Activated T-cell treated with anti-CD3 and anti-CD28 coated beads, Interleukin-2, amount 50 U/mL, for 48 hours (primary cell): Measurements from ENCODE around the gene CHADL.

Experiments
- DNase-seq, 2 experiments: peaks; one replicate each; pipeline ENCODE4 v3.0.0-alpha.2; 2020

Gene CHADL

DNA sequence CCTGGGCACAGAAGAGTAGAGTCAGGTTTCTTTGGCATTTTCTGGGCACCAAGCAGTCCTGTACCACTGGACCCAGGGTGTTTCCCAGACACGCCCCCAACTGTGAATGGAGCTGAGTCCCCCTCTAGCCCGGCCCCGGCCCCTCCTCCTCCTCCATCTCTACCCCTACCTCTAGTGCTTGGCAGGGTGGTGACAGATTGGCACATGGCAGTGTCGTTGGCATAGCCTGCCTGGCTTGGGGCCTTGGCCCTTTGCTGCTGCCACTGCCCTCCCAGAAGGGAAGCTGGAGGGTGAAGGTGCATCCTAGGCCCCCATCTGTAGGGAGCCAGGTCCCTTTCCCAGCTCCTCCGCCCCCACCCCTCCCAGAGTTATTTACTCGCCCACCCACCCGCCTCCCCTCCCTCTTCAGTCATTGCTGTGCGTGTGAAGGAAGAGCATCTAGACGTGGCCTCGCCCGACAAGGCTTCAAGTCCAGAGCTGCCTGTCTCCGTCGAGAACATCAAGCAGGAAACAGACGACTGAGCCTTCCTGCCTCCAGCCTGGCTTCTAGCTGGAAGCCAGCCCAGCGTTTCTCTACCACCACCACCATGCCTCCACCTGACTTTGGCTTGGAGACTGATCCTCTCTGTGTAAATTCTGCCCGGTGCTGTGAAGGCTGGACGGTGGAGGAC, 10.9 kb downstream of the CHADL start:
- no peak for DNase-seq

DNA sequence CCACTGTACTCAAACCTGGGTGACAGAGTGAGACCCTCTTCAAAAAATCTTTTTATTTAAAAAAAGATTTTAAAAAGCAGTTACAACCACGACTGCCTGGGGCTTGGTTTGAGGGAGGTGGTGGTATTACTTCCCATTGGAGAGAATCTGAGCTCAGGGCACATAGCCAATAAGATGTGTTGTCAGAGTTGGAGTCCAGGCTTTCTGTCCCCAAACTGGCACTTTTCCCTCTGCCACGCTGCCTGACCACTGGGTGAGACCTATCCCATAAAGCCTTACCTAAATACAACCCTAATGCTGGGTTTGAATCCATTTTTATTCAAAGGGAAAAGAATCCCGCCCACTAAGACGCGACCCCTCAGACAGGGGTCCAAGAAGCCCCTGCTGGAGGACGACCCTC, 11.5 kb downstream of the CHADL start:
- DNase-seq = no peak

DNA sequence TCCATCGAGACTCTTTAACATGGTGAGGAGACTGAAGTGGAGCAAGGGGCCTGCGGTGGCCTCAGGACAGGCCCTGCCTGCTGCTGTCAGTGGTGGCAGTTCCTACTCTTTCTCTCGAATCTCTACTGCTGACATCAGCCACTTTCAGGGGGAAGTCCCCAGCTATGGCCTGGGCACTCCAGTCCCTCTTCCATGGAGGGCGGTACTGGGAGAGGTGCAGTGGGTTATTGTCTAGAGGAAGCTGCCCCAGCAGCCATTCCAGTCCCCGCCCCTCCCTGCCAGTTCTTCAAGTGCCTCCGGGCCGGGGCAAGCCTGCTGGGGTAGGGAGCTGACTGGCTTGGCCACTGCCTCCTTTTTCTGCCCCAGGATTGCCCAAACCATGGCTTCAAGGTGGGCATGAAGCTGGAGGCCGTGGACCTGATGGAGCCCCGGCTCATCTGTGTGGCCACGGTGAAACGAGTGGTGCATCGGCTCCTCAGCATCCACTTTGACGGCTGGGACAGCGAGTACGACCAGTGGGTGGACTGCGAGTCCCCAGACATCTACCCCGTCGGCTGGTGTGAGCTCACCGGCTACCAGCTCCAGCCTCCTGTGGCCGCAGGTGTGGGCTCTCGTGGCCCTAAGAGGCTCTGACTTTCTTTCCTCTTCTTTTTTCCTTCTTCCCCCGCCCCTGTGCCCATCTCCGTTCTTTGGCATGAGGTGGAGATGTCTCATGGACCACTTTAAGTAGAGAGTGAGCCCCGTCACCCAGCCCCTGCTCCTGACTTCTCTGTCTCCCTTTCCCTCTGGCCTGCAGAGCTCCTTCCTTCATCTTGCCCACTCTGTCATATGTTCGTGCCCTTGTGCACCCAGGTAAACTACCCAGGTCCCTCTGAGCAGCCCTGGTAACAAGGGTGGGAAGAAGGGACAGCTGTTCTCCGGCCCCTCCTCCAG, 13.7 kb downstream of the CHADL start:
- no peak for DNase-seq

DNA sequence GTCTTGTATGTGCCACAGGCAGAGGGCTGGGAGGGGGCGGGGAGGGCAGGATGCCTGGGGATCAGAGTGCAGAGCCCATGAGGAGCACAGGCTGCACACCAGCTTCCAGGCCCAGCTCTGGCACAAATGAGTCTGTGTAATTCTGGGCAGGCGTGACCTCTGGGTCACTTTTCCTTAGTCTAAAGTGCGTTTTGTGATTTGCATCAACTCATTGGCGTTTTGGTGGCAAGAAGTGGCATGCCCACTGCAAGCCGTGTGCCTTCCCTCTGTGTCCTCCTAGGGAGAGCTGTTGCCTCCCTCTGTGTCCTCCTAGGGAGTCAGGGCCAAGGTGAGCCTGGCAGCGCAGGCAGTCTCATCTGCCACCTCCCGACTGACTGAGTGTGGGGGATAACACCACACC, 17.2 kb downstream of the CHADL start:
- DNase-seq = no peak

DNA sequence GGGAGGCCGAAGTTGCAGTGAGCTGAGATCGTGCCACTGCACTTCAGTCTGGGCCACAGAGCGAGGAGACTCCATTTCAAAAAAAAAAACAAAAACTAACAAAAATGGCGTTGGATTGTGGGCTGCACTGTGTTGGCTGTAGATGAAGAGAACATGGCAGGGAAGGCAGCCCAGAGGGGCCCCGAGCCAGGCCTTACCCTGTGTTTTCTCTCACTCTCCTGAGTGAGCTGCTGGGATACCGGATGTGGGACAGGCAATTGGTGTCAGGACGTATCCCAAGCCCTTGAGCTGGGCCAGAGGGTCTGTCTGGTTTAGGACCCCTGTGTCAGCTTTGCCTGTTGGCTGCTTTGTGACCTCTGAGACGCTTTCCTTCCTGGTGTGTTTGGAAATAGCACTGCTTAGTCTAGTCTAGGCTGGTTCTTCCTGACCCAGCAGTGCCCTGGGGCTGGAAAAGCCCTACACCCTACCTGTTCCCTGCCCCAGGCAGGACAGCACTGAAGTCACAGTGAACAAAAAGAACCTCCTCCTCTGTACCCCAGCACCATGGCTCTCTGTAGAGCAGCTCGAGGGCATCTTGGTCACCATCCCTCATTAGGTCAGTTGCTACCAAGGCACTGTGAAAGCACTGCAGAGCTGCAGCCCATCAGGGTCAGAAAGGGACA, 17.8 kb downstream of the CHADL start:
- no peak for DNase-seq

DNA sequence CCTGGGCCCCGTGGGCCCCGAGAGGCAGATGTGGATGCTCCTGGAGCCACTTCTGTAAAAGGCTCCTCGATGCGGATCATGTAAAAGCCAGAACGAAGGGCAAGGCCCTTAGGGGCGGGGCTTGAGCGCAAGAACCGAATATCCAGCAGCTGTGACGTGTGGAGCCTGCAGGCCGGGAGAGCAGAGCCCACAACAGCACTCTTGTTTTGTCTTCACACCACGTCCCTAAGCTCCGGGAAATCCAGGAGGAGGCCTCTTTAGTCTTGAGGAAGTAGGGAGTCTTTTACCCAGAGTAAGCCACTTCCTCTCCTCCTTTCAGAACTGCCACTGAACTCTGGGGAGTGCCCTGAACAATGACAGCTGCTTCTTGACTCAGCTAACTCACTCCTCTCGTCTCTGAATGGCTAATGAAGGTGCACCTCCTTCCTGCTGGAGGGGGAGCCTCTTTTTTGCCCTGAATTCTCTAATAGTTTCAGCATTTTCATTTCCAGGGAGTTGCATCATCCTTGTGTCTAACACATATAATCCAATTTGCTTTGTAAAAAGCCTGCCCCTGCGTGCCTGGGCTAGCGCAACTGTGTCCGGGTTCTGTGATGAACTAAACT, 23.1 kb downstream of the CHADL start:
- DNase-seq = peak; percentile 40 to 54

DNA sequence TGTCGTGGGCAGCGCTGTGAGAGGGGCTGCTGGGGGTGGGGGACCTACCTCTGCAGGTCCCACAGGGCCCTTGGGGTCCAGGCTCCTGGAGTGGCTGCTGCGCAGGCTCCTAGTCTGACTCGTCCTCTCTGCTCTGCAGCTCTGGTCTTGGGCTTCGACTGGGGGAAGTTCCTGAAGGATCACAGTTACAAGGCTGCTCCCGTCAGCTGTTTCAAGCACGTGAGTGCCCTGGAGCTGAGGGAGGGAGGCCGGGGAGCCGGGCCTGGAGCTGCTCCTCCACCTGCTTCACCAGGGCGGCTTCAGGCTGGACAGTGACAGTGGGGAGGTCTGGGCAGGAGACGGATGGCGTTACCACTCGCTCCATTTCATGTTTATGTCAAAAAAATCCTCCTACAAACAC, 23.7 kb downstream of the CHADL start:
- no peak for DNase-seq

DNA sequence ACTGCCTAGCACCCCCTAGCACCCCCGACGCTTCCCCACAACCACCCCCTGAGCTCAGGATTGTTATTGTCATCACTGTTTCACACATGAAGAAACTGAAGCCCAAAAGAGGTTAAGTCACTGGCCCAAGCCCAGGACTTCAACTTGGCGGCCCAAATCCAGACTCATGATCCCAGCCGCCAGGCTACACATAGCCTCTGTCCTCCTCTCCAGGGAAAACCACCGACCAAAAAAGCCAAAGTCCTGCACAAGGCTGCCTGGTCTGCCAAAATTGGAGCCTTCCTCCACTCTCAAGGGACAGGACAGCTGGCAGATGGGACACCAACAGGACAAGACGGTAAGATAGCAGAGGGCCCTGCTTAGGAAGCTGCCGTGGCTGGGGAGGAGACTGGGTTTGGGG, 24.8 kb downstream of the CHADL start:
- DNase-seq = no peak

DNA sequence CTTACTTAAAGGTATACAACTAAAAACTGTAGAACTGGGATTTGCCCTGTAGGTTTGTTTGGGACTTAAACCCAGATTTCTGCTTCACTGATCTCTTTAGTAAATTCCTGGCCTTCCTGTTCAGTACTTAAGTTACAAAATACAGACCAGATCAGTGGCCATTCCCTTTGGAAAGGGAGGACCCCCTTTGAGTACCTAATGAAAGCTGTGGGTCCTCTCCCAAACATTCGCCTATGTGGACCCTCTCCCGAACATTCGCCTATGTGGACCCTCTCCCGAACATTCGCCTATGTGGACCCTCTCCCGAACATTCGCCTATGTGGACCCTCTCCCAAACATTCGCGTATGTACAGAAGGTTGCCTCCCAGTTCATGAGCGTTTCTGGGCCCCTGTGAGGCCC, 25.3 kb downstream of the CHADL start:
- DNase-seq = no peak

DNA sequence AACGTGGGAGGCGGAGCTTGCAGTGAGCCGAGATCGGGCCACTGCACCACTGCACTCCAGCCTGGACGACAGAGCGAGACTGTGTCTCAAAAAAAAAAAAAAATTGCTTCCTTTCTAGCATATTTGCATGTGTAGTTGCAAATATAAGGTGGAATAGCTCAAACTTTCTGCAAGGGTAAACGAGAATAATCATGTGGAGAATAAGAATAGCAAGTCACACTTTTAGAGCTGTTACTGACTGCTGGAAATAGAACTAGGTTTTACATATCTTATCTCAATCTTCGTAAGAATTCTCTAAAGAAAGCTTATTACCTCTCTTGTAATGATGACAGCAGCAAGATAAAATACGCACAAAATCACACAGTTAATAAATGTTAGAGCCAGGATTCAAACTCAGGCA, 34.0 kb downstream of the CHADL start:
- DNase-seq = no peak

DNA sequence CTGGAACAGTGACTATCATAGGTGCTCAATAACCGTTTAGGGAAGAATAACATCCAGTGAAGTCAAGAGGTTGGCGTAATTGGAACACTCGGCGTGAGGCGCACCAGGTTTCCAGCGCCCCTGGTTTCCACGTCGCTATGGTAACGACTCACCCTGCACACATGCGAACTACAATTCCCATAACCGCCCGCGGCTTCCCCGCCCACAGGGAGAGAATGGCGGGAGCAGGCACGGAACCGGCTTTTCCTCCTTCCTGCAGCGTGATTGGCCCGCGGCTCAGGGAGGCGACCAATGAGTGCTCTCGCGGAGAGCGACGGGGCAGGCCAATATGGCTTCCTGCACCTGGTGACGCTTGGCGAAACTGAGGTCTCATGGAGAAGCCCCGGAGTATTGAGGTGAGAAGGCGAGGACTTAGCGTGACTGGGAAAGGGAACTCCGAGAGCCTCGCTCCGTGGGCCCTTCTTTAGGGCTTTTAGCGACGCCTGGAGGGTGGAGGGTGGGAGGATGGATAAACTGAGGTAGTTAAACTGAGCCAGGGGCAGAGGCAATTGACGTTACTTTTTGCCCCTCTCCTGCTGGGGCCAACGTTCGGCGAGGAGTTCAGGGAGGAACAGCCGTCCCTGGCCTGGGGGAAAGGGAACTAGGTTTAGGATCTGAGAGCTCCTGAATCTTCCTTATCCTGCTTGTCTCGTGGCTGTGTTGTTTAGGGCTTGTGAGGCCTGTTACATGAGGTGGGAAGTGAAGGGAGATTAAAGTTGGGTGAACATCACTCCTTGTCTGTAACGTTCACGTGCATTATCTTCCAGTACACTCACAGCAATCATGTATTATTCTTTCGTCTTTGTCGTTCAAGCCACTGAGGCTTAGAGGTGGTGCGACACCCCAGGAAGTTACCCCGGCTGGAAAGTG, 35.5 kb downstream of the CHADL start, which contains the start of gene L3MBTL2:
L3MBTL2 (plus strand) TSS at position 321 of the 909 bp plus-strand sequence; CDS start at position 372, 51 bp downstream.
- DNase-seq = peak; percentile 99

DNA sequence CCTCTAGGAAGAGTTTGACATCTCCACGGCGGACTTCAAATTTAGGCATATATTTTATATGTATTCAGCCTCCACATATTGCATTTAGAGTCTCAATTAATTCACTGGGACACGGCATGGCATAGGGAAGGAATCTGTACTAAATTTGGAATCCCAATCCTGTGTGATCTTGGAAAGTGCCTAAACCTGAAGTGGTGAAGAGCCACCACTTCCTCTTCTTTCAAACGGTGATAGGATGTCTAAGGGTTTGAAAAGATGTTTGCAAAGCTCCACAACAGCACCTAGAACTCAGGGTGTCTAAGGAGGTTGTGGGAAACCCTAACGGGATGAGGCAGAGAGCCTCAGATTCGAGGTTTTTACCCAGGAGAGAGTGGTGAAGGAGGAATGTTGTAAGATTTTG, 36.7 kb downstream of the CHADL start:
- no peak for DNase-seq

DNA sequence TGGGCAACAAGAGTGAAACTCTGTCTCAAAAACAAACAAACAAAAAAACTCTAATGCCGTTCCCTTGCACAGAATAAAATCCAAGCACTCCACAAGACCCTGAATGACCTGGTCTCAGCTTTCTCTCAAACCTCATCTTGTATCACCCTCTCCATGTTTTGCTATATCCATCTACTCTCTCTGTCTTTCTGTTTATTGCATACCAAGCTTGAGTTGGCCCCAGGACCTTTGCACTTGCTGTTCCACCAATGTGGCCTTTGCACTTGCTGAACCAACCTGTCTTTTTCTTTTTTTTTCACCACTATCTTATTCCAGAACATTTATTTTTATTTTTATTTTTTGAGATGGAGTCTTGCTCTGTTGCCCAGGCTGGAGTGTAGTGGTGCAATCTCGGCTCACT, 37.6 kb downstream of the CHADL start:
- no peak for DNase-seq

DNA sequence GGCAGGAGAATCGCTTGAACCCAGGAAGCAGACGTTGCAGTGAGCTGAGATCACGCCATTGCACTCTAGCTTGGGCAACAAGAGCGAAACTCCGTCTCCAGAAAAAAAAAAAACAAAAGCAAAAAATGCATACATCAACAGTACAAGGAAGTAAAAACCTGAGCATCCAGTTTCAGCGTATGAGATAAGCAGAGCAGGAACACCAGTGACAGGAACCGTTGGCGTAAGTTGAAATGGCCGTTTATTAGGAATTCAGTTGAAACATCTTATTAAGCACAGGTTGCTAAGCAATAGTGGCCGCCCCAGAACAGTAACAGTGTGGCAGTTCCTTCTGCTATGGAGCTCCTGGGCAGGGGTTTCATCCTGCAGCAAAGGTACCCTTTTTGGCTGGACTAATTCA, 39.6 kb downstream of the CHADL start:
- DNase-seq = no peak

DNA sequence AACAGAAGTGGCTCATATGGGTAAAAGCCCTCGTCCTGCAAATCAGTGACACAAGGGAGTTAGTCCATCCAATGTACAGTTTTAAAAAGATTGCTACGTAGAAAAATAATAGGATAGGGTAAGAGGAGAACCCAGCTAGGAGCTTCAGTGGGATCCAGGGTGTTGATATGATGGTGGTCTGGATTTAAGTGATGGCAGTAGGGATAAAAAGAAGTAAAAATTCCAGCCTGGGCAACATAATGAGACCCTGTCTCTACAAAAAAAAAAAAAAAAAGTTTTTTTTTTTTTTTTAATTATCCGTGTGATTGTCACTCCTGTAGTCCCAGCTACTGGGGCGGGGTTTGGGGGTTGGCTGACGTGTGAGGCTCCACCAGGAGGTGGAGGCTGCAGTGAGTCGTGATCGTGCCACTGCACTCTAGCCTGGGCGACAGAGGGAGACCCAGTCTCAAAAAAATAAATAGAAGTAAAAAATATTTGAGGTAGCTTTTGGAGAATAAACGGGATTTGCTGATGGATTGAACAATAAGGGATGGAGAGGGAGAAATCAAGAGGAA, 42.6 kb downstream of the CHADL start:
- DNase-seq = peak; percentile 67 to 74

DNA sequence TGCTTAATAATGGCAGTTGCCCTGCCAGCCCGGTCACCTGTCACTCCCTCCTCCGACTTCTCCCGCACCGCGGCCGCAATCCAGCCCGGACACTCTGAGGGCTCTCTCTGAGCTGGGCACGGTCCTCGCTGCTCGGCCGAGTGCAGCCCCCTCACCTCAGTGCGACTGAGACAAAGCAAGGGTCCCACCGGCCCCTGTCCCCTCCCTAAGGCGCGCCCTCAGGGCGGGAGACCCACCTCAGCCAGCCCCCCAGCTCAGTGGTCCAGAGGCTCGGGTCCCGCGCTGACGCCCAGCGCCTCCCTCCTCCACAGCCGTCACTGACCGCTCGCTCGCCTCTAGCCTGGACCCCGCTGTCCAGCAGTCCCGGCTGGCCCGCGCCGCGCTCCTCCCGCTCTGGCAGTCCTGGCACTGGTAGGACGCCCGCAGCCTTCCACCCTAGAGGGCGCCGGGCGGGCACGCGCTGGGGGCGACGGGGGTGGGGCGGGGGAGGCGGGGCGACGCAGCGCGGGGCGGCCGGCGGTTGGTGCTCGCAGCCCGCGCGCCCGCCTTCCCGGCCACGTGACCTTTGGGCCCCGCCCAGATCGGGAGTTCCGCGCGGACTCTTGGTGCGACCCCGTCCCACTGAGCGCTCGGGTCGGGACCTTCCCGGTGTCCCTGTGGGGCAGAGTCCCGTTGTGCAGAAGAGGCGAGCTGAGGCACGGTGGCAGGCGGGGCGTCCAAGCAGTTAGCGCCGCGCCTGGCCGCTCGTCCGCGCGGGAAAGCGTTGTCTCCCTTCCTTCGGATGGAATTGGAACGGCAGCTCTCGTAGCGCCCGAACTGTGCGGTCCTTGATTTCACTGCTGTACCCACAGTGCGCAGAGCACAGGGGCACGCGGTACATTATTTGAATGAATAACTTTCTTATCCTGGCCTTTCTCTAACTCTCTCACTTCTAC, 43.4 kb downstream of the CHADL start:
- peak; percentile 90 for DNase-seq

DNA sequence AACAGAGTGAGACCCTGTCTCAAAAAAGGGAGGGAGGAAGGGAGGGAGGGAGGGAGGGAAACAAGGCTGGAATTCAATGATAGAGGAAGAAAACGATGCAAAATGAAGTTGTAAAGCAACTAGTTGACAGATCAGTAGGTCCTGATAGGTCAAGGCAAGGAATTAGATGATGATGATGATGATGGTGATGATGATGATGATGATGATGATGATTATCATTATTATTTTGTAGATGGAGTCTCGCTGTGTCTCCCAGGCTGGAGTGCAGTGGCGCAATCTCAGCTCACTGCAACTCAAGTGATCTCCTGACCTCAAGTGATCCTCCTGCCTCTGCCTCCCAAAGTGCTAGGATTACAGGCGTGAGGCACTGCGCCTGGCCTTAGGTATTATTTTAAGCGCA, 46.9 kb downstream of the CHADL start:
- no peak for DNase-seq

DNA sequence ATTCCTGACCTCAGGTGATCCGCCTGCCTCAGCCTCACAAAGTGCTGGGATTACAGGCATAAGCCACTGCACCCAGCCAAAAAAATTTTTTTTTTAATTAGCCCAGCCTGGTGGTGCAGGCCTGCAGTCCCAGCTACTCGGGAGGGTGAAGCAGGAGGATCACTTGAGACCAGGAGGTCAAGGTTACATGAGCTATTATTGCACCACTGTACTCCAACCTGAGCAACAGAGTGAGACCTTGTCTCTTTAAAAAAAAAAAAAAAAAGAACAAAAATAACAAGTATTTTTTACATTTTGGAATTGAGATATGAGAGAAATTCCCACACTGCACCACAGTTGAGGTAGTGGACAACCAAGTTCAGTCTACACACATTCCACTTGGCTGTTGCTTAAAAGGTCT, 49.3 kb downstream of the CHADL start:
- no peak for DNase-seq

DNA sequence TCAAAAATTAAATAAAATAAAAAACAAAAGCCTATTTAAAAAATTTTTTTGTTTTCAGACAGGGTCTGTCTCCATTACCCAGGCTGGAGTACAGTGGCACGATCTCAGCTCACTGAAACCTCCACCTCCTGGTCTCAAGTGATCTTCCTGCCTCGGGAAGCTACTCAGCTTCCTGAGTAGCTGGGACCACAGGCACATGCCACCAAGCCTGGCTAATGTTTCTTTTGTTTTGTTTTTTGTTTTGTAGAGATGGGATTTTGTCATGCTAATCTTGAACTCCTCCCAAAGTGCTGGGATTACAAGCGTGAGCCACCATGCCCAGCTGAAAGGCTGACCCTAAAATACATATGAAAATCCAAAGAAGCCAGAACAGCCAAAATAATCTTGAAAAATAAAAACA, 56.1 kb downstream of the CHADL start:
- no peak for DNase-seq

DNA sequence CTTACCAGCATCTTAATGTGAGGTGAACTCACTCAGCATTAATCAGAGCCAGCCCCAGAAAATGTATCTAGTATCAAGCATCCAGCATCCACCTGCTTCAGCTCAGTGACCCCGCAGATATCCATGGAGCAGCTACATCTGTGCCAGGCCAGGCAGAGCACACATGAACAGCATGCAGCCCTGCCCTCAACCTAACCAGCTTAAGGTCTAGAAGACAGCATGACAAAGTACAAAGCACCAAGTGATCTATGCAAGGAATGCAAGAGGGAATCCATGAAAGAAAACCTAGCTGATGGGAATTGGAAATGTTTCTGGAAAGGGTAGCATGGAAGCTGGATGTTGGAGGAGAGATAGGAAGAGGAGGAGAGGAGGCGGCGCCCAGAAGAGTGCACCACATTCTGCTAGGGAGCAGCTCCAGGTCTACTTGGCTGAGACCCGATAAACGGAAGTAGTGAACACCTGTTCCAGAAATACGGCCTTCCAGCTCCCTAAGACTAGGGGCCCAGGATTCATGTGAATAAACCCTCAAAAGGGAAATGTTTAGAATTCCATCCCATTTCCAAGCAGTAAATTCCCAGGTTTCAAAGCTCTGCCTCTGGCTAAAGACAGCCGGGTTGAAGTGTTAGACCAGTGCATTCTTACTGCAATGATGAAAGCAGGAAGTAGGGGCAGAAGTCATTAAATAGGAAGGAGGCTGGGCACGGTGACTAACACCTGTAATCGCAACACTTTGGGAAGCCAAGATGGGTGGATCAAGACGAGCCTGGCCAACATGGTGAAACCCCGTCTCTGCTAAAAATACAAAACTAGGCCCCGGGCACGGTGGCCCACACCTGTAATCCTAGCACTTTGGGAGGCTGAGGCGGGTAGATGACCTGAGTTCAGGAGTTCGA, 59.1 kb downstream of the CHADL start:
- no peak for DNase-seq
